Breast epithelium (tissue), 4 donors: ENCODE results near the gene PATJ. TPM values are rescaled to one million over a fixed set of nuclear protein-coding genes. Genes with fewer than 3 reads are reported as not detected.
"Not testable (repeated sequence)": the region's sequence is repeated elsewhere in the genome, so short reads cannot be mapped to it uniquely, and the experiment has no call there.

Experiments used
- DNase-seq, 2 donors: peaks; one replicate each; pipeline ENCODE4 v3.0.0-alpha.2; 2019; ENCODE audit warnings: low spot score in 2 of 2
- H3K27ac ChIP-seq, 2 donors: fragments of 200-600 bp; sonication (generic) in 1 of 2; one replicate each; pipeline ENCODE4 v1.5.1; 2016 to 2019; ENCODE audit warnings: mild to moderate bottlenecking in 1 of 2
- H3K27me3 ChIP-seq, 2 donors: fragments of 200-600 bp; sonication (generic) in 1 of 2; one replicate each; pipeline versions ENCODE4 v1.5.1 to v1.6.0; 2017 to 2019; ENCODE audit warnings: control low read depth in 1 of 2, mild to moderate bottlenecking in 1 of 2
- H3K36me3 ChIP-seq: fragments of 200-600 bp; one replicate; pipeline ENCODE4 v1.5.1; 2019
- H3K4me1 ChIP-seq, 2 donors: fragments of 200-600 bp; sonication (generic); one replicate each; pipeline ENCODE4 v1.5.1; 2016 to 2019; ENCODE audit warnings: control low read depth in 1 of 2
- H3K4me3 ChIP-seq, 3 donors: fragments of 200-600 bp; sonication (generic); 1 replicate in 2 of 3; 2 replicates in 1 of 3; pipeline ENCODE4 v1.5.1; 2016 to 2019; ENCODE audit warnings: mild to moderate bottlenecking in 3 of 3, moderate library complexity in 2 of 3
- H3K9me3 ChIP-seq, 2 donors: fragments of 200-600 bp; sonication (generic) in 1 of 2; one replicate each; pipeline ENCODE4 v1.5.1; 2016 to 2019; ENCODE audit warnings: control low read depth in 1 of 2
- CTCF ChIP-seq, 3 donors: fragments of 450-650 bp; IDR thresholded peaks; one replicate each; pipeline ENCODE4 v1.5.1; 2016 to 2017; ENCODE audit warnings: antibody characterized with exemption in 3 of 3, mild to moderate bottlenecking in 3 of 3, moderate library complexity in 3 of 3
- POLR2A ChIP-seq: fragments of 450-650 bp; IDR thresholded peaks from one replicate; pipeline ENCODE4 v1.6.1; 2016; ENCODE audit warnings: antibody characterized with exemption, mild to moderate bottlenecking, moderate library complexity
- POLR2AphosphoS5 ChIP-seq, 3 donors: sonication (generic); formaldehyde crosslinking; IDR thresholded peaks; one replicate each; pipeline ENCODE4 v1.6.1; 2017; ENCODE audit warnings: antibody characterized with exemption in 3 of 3
- intact Hi-C: fragments of 100-400 bp; cut with DNase I; formaldehyde crosslinking; loops from one replicate; pipeline ENCODE4 v1.15.1; 2023; ENCODE audit warnings: low total_unique reads
- total RNA-seq, 3 donors: library from RNA; depleted of rRNA; stranded (reverse); fragments of >200 nt; gene quantifications; one replicate each; pipeline ENCODE4 v1.1.0, GENCODE V29; 2016

PATJ gene
- total RNA-seq, 3 donors from 2014 or later, result 20.8 to 193 (median 129) TPM

DNA sequence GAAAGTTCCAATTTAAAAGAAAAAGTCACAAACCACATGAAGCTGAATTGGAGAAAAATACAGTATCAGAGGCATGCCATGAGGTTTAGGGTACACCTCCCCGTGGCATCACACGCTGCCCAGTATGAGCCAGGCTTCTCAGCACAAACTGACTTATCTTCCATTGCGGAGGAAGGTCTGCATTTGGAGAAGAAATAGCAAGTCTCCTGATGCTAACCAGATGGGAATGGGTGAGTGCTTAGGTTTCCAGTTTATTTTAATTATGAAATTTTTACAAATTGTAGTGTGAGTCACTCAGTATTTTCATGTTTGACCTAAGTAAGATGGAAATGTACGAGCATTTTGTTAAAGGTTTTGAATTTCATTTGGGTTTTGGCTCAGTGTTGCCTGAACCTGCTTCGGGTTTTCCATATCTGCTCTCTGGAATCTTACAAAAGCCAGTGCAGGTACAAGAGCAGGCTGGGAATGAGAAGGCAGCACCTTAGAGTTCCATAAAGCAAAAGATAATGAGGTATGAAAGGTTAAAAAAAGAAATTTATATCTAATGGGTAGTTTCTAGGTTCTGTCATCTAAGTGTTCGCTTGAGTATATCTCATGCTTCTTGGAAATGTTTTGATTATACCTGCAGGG lies 213.9 kb downstream of the PATJ start:
- DNase-seq, result no peak
- intact Hi-C loops, result no loop called here
- H3K27me3 ChIP-seq, result no peaks in the 10 kb centered on the region
- H3K27ac ChIP-seq, result no peak overlapping the region
- no peaks in the 10 kb centered on the region for H3K36me3 ChIP-seq
- TF ChIP-seq POLR2AphosphoS5 (IDR thresholded peaks at IDR 0.05), result no peak
- no peak for TF ChIP-seq CTCF (IDR thresholded peaks at IDR 0.05)
- no peak for TF ChIP-seq POLR2A
- no peaks in the 10 kb centered on the region for H3K9me3 ChIP-seq
- no peaks in the 10 kb centered on the region for H3K4me1 ChIP-seq
- H3K4me3 ChIP-seq, result no peak overlapping the region

GRCh38 chr1:61956784-61957183 lies 214.5 kb downstream of the PATJ start:
- H3K27ac ChIP-seq, result no peak overlapping the region
- no peak for DNase-seq
- no peaks in the 10 kb centered on the region for H3K36me3 ChIP-seq
- intact Hi-C loops, result no loop called here
- TF ChIP-seq CTCF (IDR thresholded peaks at IDR 0.05) (no peak), POLR2AphosphoS5 (IDR thresholded peaks at IDR 0.05) (no peak)
- no peaks in the 10 kb centered on the region for H3K4me1 ChIP-seq
- no peaks in the 10 kb centered on the region for H3K27me3 ChIP-seq
- H3K9me3 ChIP-seq, result no peaks in the 10 kb centered on the region
- H3K4me3 ChIP-seq, result no peak overlapping the region

GRCh38 chr1:61961009-61961408 lies 218.7 kb downstream of the PATJ start:
- H3K27me3 ChIP-seq, result no peaks in the 10 kb centered on the region
- no peak overlapping the region for H3K27ac ChIP-seq
- H3K36me3 ChIP-seq, result no peaks in the 10 kb centered on the region
- H3K4me1 ChIP-seq, result no peaks in the 10 kb centered on the region
- no peak overlapping the region for H3K4me3 ChIP-seq
- no peak for DNase-seq
- TF ChIP-seq POLR2A (no peak), CTCF (IDR thresholded peaks at IDR 0.05) (no peak), POLR2AphosphoS5 (IDR thresholded peaks at IDR 0.05) (no peak)
- intact Hi-C loops, result no loop called here
- no peaks in the 10 kb centered on the region for H3K9me3 ChIP-seq

DNA sequence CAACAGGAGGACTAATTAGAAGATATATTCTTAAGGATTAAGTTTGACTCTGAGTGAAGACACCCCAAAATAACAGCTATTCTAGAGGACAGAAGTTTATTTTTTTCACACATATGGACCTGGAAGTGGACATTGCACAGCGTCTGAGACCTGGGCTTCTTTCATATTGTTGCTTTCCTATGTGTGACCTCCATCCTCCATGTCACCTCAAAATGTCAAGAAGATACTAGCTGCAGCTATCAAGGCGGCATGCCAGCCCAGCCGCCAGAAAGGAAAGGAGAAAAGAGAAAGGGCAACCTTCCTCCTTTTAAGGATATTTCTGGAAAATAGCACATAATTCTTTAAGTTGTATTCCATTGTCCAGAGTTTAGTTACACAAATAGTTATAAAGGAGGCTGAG lies 220.4 kb downstream of the PATJ start:
- intact Hi-C loops, result no loop called here
- Histone ChIP-seq H3K36me3 (no peaks in the 10 kb centered on the region), H3K9me3 (no peaks in the 10 kb centered on the region), H3K27me3 (no peaks in the 10 kb centered on the region), H3K4me3 (no peak overlapping the region), H3K27ac (no peak overlapping the region), H3K4me1 (no peaks in the 10 kb centered on the region)
- no peak for TF ChIP-seq POLR2AphosphoS5 (IDR thresholded peaks at IDR 0.05)
- no peak for TF ChIP-seq POLR2A
- TF ChIP-seq CTCF (IDR thresholded peaks at IDR 0.05), result no peak
- DNase-seq, result no peak

DNA sequence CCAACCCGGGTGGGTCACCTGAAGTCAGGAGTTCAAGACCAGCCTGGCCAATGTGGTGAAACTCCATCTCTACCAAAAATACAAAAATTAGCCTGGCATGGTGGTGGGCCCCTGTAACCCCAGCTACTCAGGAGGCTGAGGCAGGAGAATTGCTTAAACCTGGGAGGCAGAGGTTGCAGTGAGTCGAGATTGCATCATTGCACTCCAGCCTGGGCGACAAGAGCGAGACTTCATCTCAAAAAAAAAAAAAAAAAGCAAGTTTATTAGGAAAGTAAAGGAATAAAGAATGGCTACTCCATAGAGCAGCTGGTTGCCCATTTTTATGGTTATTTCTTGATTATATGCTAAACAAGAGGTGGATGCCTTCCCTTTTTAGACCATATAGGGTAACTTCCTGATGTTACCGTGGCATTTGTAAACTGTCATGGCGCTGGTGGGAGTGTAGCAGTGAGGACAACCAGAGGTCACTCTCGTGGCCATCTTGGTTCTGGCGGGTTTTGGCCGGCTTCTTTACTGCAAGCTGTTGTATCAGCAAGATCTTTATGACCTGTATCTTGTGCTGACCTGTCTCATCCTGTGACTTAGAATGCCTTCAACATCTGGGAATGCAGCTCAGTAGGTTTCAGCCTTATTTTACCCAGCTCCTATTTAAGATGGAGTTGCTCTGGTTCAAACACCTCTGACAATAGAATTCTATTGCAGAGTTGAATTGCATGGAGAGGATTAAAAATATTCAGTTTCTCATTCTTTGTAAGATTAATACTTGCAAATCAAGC lies 224.4 kb downstream of the PATJ start:
- H3K4me1 ChIP-seq, DNase-seq, H3K4me3 ChIP-seq, H3K9me3 ChIP-seq, H3K27me3 ChIP-seq, H3K27ac ChIP-seq, intact Hi-C loops, H3K36me3 ChIP-seq: not testable (repeated sequence)
